Astrocyte (in vitro differentiated cells and primary cell): ENCODE data around the gene PLXNB1. TPM values are rescaled to one million over a fixed set of nuclear protein-coding genes. Genes with fewer than 3 reads are reported as not detected.
"Not testable (repeated sequence)": the region's sequence is repeated elsewhere in the genome, so short reads cannot be mapped to it uniquely, and the experiment has no call there.

Experiments
- DNase-seq: peaks from one replicate; pipeline ENCODE4 v3.0.0-alpha.2; 2010; ENCODE audit warnings: low read depth
- FAIRE-seq: peaks from 2 replicates; lab custom pipeline; 2011; peaks lifted over from hg19 to GRCh38; lab: Jason Lieb, UNC
- H2AFZ ChIP-seq: 2 replicates; pipeline ENCODE4 v1.6.0; 2012; ENCODE audit warnings: low read depth, low read length, inconsistent platforms
- H3K27ac ChIP-seq: 2 replicates; pipeline ENCODE4 v1.5.1; 2011; ENCODE audit warnings: low read depth, low read length, inconsistent platforms
- H3K27me3 ChIP-seq: 2 replicates; pipeline ENCODE4 v1.6.0; 2011; ENCODE audit warnings: low read length, inconsistent platforms; ENCODE audit not compliant: insufficient read depth
- H3K36me3 ChIP-seq: 2 replicates; pipeline ENCODE4 v1.5.1; 2011; ENCODE audit warnings: low read length, inconsistent platforms; ENCODE audit not compliant: insufficient read depth
- H3K4me1 ChIP-seq: 2 replicates; pipeline ENCODE4 v1.5.1; 2011; ENCODE audit warnings: low read length, inconsistent platforms; ENCODE audit not compliant: insufficient read depth
- H3K4me2 ChIP-seq: 2 replicates; pipeline ENCODE4 v1.6.0; 2012; ENCODE audit warnings: low read length, inconsistent platforms
- H3K4me3 ChIP-seq: 2 replicates; pipeline ENCODE4 v1.5.1; 2011; ENCODE audit warnings: low read depth, mild to moderate bottlenecking, low read length, inconsistent platforms; ENCODE audit not compliant: insufficient read depth
- H3K79me2 ChIP-seq: 2 replicates; pipeline ENCODE4 v1.6.0; 2012; ENCODE audit warnings: mild to moderate bottlenecking, low read length, inconsistent platforms; ENCODE audit not compliant: insufficient read depth
- H3K9ac ChIP-seq: 2 replicates; pipeline ENCODE4 v1.6.0; 2012; ENCODE audit warnings: mild to moderate bottlenecking, low read length, inconsistent platforms
- H3K9me3 ChIP-seq: 2 replicates; pipeline ENCODE4 v1.5.1; 2012; ENCODE audit warnings: low read depth, mild to moderate bottlenecking, low read length, inconsistent platforms; ENCODE audit not compliant: insufficient read depth
- H4K20me1 ChIP-seq: 2 replicates; pipeline ENCODE4 v1.6.0; 2012; ENCODE audit warnings: low read length, inconsistent platforms; ENCODE audit not compliant: insufficient read depth
- H3K27ac Mint-ChIP-seq: one replicate; pipeline ENCODE4 v1.8.0; 2021; ENCODE audit warnings: mild to moderate bottlenecking, mixed read lengths; ENCODE audit not compliant: unreplicated experiment
- H3K27me3 Mint-ChIP-seq: one replicate; pipeline ENCODE4 v1.8.0; 2021; ENCODE audit warnings: low read depth, mixed read lengths; ENCODE audit not compliant: unreplicated experiment
- H3K36me3 Mint-ChIP-seq: one replicate; pipeline ENCODE4 v1.8.0; 2021; ENCODE audit warnings: low read depth, mixed read lengths; ENCODE audit not compliant: unreplicated experiment
- H3K4me1 Mint-ChIP-seq: one replicate; pipeline ENCODE4 v1.8.0; 2021; ENCODE audit warnings: low read depth, mixed read lengths; ENCODE audit not compliant: unreplicated experiment
- H3K4me3 Mint-ChIP-seq: one replicate; pipeline ENCODE4 v1.8.0; 2021; ENCODE audit warnings: mild to moderate bottlenecking, moderate library complexity, mixed read lengths; ENCODE audit not compliant: unreplicated experiment
- H3K9me3 Mint-ChIP-seq: one replicate; pipeline ENCODE4 v1.8.0; 2021; ENCODE audit warnings: mild to moderate bottlenecking, mixed read lengths; ENCODE audit not compliant: unreplicated experiment
- CTCF ChIP-seq: IDR thresholded peaks from 2 replicates; pipeline ENCODE4 v1.5.1; 2011; ENCODE audit warnings: low read depth, mild to moderate bottlenecking, inconsistent platforms, low read length, moderate library complexity; ENCODE audit not compliant: insufficient read depth
- EZH2 ChIP-seq: IDR thresholded peaks from 2 replicates; pipeline ENCODE4 v1.6.1; 2012; ENCODE audit warnings: mild to moderate bottlenecking, low read length, inconsistent platforms; ENCODE audit not compliant: insufficient read depth
- total RNA-seq: library from RNA; stranded (reverse); gene quantifications from 2 replicates; pipeline ENCODE4 v1.2.1, GENCODE V29; 2021

The PLXNB1 gene
- total RNA-seq, 1 donor from 2014 or later = 59.2 TPM

- TF ChIP-seq EZH2 = no peak
- TF ChIP-seq CTCF = no peak
- H3K4me1 ChIP-seq = peaks cover 8% of the 10 kb centered on the region
- no peak overlapping the region for H3K27ac ChIP-seq
- peaks cover 14% of the 10 kb centered on the region for H3K4me1 Mint-ChIP-seq
- H2AFZ ChIP-seq = no peak overlapping the region
- no peak overlapping the region for H3K4me2 ChIP-seq
- H3K27me3 ChIP-seq = no peaks in the 10 kb centered on the region
- no peak overlapping the region for H3K4me3 Mint-ChIP-seq
- no peak overlapping the region for H3K27ac Mint-ChIP-seq
- no peaks in the 10 kb centered on the region for H3K36me3 ChIP-seq
- H3K79me2 ChIP-seq = peaks cover 31% of the 10 kb centered on the region
- DNase-seq (no peak), FAIRE-seq (no peak)
- no peak overlapping the region for H3K4me3 ChIP-seq
- H3K36me3 Mint-ChIP-seq = peaks cover 16% of the 10 kb centered on the region
- H3K9ac ChIP-seq = no peak overlapping the region
- no peaks in the 10 kb centered on the region for H3K9me3 ChIP-seq
- no peaks in the 10 kb centered on the region for H4K20me1 ChIP-seq
- H3K9me3 Mint-ChIP-seq = no peaks in the 10 kb centered on the region
- H3K27me3 Mint-ChIP-seq = no peaks in the 10 kb centered on the region
Observed at GRCh38 chr3:48474619-48475018, 44.7 kb upstream of the PLXNB1 start.

- H3K9me3 ChIP-seq, H3K36me3 ChIP-seq, H3K4me3 Mint-ChIP-seq, H3K27ac ChIP-seq, FAIRE-seq, H3K27me3 Mint-ChIP-seq, DNase-seq, H3K4me2 ChIP-seq, H2AFZ ChIP-seq, H3K9ac ChIP-seq, H4K20me1 ChIP-seq, H3K4me3 ChIP-seq, H3K27ac Mint-ChIP-seq, H3K9me3 Mint-ChIP-seq, H3K27me3 ChIP-seq, H3K4me1 ChIP-seq: not testable (repeated sequence)
- Mint-ChIP-seq H3K36me3 (peaks cover 13% of the 10 kb centered on the region), H3K4me1 (peaks cover 14% of the 10 kb centered on the region)
- peaks cover 37% of the 10 kb centered on the region for H3K79me2 ChIP-seq
Observed at GRCh38 chr3:48474031-48474430, 44.1 kb upstream of the PLXNB1 start.

GRCh38 chr3:48473617-48473952 lies 43.7 kb upstream of the PLXNB1 start:
- H3K4me3 ChIP-seq = no peak overlapping the region
- peaks cover 14% of the 10 kb centered on the region for H3K4me1 Mint-ChIP-seq
- peak overlapping the region; percentile 97 for H3K9ac ChIP-seq

More at GRCh38 chr3:48473617-48473952, 43.7 kb upstream of the PLXNB1 start:
- Histone ChIP-seq H3K4me1 (peaks cover 8% of the 10 kb centered on the region), H3K27me3 (no peaks in the 10 kb centered on the region), H3K79me2 (peaks cover 42% of the 10 kb centered on the region), H3K9me3 (no peaks in the 10 kb centered on the region), H2AFZ (peak overlapping the region; percentile 89), H3K4me2 (peak overlapping the region; percentile 97), H3K36me3 (no peaks in the 10 kb centered on the region), H3K27ac (peak overlapping the region; percentile 97), H4K20me1 (peaks cover 5% of the 10 kb centered on the region)
- Mint-ChIP-seq H3K9me3 (no peaks in the 10 kb centered on the region), H3K27me3 (no peaks in the 10 kb centered on the region), H3K36me3 (peaks cover 15% of the 10 kb centered on the region), H3K4me3 (peak overlapping the region; percentile 98), H3K27ac (peak overlapping the region; percentile 100)
- DNase-seq (no peak), FAIRE-seq (no peak)
- no peak for TF ChIP-seq EZH2
- no peak for TF ChIP-seq CTCF
